ENCODE results near the gene EPAS1.
"Not testable (repeated sequence)": the region's sequence is repeated elsewhere in the genome, so short reads cannot be mapped to it uniquely, and the experiment has no call there.

The EPAS1 gene

DNA sequence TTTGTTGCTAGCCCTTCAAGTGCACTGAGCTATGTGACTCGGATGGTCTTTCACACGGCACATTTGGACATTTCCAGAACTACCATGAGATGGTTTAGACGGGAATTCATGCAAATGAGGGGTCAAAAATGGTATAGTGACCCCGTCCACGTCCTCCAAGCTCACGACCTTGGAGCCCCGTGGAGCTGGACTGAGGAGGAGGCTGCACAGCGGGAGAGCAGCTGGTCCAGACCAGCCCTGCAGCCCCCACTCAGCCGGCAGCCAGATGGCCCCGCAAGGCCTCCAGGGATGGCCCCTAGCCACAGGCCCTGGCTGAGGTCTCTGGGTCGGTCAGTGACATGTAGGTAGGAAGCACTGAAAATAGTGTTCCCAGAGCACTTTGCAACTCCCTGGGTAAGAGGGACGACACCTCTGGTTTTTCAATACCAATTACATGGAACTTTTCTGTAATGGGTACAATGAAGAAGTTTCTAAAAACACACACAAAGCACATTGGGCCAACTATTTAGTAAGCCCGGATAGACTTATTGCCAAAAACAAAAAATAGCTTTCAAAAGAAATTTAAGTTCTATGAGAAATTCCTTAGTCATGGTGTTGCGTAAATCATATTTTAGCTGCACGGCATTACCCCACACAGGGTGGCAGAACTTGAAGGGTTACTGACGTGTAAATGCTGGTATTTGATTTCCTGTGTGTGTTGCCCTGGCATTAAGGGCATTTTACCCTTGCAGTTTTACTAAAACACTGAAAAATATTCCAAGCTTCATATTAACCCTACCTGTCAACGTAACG lies 88.8 kb downstream of the EPAS1 start:
- DNase-seq = no peak

DNA sequence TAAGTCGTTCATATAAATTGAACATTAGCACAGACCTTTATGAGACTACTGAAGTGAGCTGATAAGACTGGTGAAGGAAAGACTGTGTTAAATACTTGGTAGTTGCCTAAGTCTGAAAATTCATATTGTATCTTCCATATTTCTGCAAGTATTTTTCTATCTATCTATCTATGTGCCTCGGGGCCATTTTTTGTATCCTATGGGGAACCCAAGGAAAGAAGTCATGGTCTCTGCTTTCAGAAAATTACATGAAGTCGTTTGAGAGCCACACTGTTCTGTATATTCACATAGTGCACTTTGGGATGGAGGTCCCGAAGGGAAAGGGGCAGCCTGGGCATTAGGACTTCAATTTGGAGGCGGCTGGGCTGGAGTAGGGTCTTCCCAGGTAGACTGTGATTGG lies 89.6 kb downstream of the EPAS1 start:
- no peak for DNase-seq

DNA sequence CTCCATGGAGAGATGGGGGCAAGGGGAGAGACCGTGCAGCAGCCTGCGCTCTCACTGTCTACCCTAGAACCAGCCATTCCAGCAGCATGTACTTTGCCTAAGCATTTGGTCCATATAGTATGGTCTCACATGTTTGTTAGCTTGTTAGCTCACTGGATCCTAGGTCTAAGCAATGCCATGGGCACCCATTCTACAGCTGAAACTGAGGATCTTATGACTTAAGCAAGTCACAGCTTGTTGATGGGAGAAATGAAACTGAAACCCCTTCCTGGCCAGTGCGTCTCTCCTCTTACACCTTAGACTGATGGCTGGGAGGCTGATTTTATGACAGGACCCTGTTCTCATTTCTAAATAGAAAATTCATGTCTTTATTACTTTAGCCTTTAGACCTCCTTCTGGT lies 90.1 kb downstream of the EPAS1 start:
- no peak for DNase-seq

DNA sequence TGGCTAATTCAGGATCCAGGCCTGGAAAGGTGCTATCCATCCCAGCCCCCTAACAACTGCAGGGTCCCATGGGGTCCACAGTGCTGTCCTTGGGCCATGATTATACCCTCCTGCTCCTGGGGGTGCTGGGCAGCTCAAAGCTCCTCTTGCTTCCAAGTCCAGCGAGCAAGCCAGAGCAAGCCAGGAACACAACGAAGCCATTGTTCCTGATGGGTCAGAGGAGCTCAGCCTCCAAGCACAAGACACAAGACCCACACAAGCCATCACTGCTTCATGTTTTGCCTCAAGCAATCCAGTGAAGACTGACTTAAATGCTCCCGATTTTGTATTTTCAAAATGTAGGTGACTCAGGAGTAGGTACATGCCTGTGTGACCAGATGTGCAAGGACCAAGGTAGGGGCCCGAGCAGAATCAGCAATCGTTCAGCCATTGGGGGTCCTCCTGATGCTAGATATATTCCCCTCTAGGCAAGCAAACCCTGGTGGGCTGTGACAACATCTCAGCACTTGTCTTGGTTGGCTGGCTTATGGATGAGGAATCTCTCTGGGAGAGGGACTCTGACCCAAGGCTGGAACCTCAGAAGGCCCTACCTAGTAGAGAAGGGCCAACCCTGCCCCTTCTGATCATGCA lies 90.8 kb downstream of the EPAS1 start:
- no peak for DNase-seq

DNA sequence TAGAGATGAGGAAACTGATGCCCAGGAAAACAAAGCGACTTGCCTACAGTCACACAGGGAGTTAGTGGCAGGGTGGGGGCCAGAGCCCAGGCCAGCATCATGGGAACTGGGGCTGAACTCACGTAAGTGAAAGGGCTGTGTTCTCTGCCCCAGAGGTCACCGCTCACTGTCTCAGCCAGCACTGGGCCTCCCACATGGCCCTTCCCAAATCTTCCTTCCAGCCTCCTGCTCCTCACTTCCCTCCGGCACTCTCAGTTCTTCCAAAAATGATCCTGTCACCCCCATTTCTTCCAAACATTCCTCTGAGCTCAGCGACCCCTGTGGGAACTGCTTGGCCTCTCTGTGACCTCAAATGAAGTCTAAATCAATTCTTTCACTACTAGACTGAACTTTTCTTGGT lies 91.7 kb downstream of the EPAS1 start:
- DNase-seq = no peak

DNA sequence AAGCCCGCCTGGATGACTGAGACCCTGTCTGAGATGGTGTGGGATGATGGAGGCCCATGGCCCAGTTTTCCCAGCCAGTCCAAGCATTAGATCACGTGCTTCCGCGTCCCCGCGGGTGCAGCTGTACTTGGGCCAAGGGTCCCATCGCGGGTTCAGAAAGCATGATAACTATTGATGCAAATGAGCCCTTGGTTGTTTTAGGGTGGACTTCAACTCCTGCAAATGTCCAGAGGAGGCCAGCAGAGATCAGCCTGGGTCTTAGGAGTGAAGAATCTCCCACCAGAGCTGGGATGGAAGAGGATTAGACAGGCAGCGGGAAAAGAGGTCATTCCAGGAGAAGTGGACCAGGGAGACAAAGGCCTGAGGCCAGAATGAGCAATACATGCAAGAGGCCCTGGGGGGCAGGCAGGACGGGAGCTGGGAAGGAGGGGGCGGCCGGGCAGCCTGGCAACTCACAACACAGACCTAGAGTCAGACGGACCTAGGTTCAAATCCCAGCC lies 92.3 kb downstream of the EPAS1 start:
- no peak for DNase-seq

DNA sequence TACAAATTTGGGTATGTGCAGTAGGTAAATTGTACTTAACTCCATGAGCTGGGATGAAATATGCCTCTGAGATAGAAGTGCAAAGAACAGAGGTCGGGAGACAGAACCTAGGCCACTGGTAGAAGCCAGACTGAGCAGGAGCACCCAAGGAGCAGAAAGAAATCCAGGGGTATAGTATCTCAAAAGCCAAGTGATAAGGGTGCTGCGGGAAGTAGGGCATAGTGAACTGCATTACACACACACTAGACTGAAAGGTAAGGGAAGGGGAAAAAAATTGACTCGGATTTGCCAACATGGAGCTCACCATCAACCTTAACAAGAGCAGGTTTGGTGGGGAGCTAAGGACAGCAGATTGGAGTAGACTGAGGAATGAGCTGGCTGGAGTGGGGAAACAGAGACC lies 92.8 kb downstream of the EPAS1 start:
- no peak for DNase-seq

DNA sequence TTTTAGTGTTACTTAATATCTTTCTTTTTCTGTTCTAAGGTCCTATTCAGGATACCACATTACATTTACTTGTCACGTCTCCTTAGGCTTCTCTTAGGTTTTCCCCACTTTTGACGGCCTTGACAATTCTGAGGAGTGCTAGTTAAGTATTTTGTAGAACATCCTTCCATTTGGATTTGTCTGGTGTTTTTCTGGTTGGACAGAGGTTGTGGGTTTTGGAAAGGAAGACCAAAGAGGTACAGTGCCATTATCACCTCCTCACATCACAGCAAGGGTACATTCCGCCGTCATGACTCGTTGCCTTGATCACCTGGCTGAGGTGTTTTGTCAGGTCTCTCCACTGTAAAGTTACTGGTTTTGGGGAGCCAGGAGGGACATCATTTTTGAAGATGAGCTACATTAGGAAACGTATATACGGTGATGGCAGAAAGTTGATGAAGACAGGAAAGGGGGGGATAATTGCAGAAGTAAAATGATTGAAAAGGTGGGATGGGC lies 93.7 kb downstream of the EPAS1 start:
- no peak for DNase-seq

DNA sequence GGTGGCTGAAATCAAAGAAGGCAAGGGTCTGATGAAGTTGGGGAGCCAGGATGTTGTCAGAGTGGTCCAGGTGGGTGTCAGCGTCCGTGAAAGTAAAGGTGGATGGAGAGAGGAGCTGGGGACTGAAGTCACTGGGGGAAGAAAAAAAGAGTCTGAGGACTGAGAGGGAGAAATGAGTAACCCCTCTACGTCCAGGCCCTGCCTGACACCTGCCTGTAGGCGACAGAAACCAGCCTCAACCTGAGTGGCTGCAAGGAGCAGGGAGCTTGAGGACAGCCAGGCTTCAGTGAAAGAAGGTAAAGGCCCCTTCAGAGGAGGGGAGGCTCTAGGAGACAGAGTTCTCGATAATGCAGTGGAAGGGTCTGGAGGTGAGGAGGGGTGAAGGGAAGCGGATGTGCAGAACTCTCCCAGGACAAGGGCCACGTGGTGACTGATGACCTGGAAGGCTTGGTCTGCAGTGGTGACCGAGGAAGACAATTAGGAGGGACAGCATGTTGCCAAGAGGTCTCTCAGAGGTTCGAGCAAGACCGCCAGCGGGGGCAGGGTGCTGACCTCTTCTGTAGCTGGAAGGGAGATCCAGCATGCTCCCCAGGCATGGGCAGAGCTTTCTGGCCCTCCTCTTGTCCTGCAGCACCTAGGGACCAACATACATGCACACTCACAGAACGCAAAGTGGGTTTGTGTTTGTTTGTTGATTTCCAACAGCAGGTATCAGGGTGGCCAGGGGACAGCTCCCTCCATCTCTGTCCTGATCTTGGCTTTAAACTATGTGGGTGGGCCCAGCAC lies 95.5 kb downstream of the EPAS1 start:
- no peak for DNase-seq

DNA sequence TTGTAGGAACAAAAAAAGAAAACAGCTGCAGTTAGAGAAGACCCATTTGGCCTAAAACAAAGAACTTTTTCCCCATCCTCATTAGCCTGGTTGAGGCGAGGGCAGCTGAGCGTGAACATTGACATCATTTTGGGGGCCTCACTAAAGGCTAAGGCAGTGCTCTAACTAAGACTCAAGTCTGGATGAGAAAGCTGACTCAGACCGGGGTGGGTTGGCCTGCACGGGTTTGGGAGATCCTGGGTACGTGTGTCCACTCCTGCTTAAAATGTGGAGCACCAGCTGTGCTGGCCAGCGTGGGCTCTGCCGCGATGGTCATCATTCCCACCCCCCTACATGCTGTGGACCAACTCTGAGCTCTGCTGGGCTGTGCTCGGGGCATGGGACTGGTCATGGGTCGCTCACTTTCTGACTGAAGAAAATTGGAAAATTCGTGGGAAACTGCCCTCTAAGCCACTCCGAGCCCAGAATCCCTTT lies 96.2 kb downstream of the EPAS1 start:
- DNase-seq = no peak

DNA sequence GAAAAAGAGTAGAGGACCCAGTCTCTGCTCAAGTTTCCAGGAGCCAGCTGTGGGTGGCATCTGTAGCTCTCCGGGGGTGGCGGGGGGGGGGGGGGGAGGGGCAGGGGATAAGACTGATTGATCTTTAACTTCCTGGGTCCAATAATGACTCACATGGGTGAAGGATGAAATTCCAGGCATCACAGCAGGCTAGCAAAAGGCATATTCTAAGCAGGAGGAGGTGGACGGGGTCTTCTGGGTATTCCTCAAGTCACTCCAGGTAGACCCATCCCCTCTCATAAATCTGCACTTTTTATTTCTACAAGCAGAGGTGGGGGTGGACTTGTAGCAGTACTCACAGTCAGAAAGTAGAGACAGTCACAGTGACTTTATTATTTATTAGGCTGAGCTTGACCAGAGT lies 96.7 kb downstream of the EPAS1 start:
- no peak for DNase-seq

DNA sequence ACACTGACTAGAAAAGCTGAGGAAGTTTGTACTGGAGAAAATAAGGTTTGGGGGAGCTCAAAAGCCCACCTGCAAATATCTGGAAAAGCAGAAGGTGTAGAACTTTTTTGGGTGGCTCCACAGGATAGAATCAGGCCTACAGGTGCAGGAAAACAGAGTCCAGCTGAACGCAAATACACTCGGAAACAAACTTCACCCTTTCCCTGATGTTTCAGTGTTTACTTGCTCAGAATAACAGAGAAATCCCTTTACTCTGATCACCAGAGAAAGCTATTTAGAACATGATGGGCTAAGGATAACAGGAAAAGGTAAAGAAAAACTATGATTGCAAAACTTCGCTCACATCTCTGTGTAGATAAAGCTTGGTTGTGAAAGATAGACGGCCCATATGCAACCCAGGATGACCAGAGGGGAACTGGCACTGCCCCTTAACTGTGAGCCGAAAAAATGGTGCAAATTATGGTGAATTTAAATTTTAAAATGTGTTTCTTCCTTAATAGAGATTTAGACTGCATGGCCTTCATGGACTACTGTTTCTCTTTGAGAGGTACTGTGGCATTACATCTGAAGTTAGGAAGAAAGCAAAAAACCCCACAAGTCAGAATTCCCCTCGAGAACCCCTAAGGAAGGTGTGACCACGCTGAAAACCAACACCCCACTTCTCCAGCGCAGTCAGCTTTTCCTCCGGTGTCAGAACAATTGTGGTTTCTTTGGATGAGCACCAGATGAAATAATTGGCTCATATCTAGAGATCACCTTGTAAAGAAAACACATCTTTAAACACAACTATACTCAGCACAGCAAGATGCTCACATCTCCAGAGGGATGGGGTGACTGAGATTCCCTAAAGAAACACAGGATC lies 97.7 kb downstream of the EPAS1 start:
- DNase-seq = no peak

DNA sequence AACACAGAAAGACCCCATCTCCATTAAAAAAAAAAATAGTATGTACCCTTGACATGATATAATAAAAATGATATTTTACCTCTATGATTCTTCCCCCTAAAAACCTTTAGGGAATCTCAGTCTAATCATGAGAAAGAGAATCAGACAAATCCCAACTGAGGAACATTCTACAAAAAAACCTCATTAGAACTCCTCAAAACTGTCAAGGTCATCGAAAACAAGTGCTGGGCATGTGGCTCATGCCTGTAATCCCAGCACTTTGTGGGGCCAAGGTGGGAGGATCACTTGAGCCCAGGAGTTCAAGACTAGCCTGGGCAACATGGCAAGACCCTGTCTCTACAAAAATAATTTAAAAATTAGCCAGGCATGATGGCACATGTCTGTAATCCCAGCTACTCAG lies 98.5 kb downstream of the EPAS1 start:
- not testable (repeated sequence) for DNase-seq

DNA sequence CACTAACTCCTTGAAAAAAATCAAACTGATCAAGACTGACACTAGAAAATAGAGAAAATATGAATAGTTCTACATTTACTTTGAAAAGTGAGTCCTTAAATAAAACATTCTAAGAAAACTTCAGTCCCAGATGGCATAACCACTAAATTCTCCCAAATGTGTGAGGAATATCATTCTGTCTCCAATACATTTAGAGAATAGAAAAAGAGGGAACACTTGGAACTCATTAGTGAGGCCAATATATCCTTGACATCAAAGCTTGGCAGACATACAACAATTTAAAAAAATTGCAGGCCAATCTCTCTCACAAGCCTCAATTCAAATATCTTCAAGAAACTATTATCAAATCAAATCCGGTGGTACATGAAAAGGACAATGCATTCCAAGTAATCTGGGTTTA lies 102.8 kb downstream of the EPAS1 start:
- no peak for DNase-seq

DNA sequence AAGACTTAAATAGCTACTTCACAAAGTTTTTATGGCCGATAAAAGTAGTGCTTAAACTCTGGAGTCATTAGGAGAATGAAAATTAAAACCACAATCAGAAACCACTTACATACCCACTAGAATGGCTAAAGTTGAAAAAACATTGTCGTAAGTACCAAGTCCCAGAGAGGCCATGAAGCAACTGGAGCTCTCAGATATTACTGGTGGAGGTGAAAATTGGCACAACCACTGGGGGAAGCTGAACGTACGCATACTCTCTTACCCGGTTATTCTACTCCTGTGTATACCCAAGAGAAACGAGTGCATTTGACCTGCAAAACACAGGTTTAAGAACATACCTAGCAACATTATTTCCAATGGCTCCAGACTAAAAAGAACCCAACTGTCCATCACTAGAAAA lies 105.7 kb downstream of the EPAS1 start:
- DNase-seq = no peak

DNA sequence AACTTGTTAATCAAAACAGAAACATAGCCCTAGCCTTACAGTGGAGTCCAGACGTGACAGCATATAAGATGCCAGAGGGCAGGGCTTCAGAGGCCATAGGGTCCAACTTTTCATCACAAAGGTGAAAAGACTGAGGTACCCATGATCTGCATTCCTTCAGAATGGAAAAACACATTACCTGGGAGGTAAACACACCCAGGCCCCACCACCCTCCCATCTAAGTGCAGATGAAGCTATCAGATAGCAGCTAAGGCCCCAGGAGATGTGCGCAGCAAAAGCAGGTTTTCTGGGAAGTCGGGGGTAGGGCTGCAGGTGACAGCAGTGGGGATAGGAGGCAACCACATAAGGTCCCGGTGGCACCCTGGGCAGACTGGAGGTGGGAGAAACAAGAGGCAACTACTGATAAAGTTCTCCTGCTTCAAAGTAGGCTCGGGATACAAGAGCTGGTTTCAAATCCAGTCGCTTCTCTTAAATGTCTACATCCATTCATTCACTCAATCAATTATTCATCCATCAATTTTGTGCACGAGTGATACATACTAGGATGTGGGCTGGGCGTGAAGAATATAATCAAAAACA lies 107.1 kb downstream of the EPAS1 start:
- no peak for DNase-seq

DNA sequence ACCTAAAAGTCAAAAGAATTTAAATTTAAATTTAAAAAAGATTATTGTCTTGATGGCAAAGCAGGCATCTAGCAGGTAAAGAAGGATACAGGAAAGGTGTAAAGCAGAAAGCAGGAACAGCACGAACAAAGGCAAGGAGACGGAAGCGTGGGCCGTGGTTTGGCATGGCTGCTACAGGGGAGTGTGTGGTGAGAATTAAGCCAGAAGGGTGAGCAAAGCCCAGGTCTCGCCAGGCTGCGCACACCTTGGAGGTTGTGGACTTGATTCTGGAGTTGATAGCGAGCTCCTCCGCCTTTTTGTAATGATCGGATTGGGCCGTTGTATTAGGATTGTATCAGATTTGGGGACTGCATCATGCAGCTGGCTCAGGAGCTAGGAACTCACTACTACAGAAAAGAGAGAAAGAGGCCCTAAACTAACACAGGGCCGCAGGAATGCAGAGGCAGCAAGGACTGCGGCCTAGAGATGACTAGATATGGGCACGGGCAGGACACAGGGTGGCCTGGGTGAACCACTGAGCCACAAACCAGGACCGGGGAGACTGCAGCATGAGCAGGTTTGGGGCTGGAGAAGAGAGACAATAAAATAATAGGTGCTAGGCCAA lies 110.7 kb downstream of the EPAS1 start:
- DNase-seq = no peak

DNA sequence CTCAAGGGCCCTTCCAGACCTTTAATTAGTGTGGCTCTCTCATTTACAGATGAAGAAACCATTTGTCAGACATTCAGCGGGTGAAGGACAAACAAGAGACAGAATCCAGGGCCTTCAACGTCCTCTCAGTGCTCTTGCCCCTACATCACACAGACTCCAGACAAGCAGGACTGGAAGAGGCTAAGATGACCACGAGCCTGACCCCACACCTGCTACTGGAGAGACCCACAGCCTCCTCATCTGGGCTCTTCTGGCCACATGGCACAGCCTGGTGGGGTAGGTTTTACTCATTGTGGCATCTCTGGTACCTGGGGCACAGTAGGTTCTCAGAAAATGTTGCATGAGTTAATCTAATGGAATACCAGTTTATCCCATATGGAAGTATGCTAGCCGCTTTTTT lies 112.5 kb downstream of the EPAS1 start:
- no peak for DNase-seq

DNA sequence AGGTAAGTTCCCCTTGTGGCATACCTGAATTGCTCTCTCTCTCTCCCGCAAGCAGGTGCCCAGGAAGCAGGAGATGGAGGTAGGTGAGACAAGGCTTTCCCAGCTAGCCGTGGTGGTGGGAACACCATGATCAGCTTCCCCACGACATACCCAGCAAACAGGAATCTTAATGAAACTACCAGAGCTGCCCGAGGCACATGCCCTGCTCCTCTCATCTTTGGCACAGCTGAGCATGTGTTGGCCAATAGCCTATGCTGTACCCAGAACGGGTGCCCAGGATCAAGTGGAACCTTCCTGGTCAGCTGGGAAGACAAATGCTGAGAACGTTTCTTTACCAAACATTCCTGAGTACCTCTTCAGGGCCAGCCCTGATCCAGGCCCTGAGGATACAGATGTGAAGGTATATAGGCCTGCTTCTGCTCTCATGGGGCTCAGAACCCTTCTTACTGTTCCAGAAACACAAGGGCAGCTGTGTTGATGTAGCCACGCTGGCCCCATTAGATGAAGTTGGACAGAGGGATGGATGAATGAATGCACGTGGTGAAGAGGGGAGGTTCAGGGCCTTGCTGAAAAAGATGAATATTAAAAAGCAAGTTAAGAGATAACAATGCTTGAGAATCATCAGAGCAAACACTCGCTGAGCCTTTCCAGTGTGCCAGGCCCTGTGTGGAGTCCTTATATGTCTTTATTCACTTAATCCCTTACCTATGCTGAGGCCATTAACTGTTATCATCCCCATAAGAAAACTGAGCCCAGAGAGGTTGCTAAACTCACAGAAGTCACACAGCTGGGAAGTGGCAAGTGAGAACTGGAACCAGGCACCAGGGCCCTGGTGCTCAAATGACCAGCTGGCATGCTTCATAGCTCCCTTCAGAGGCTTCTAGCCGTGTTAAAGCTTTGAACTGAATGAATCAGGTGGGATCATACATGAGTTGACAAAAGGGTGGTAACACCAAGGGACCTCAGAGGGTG lies 113.4 kb downstream of the EPAS1 start:
- DNase-seq = no peak

DNA sequence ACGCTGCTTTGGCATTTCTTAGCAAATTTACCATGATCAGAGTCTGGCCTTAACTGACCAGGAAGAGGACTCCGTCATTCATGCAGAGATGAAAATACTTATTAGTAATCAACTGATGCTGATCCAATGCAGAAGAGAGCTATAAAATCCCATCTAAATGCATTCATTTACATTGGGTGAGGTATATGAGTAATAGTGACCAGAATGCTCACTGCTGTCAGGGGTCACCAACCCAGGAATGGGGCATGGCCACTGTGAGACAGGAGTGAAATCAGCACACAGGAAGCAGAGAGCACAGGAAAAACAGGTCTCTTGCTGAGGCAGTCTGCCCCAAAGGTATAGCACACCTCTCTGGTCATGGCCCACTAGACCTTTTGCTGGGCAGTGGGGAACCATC lies 114.0 kb downstream of the EPAS1 start:
- no peak for DNase-seq
